Glutamatergic neuron (in vitro differentiated cells): ENCODE measurements around the gene FMNL1. TPM values are rescaled to one million over a fixed set of nuclear protein-coding genes. Genes with fewer than 3 reads are reported as not detected.
A peak's percentile ranks its signal among the peaks of the same experiment; 100 is the strongest.

Source experiments
- DNase-seq: peaks from one replicate; pipeline ENCODE4 v3.0.0; 2022
- H3K27ac Mint-ChIP-seq: one replicate; pipeline ENCODE4 v1.8.0; 2020; ENCODE audit warnings: mild to moderate bottlenecking, mixed read lengths, inconsistent platforms; ENCODE audit not compliant: unreplicated experiment
- H3K27me3 Mint-ChIP-seq: one replicate; pipeline ENCODE4 v1.8.0; 2020; ENCODE audit warnings: mild to moderate bottlenecking, moderate library complexity, mixed read lengths, inconsistent platforms; ENCODE audit not compliant: unreplicated experiment
- H3K36me3 Mint-ChIP-seq: one replicate; pipeline ENCODE4 v1.8.0; 2020; ENCODE audit warnings: mild to moderate bottlenecking, mixed read lengths, inconsistent platforms; ENCODE audit not compliant: unreplicated experiment
- H3K4me1 Mint-ChIP-seq: one replicate; pipeline ENCODE4 v1.8.0; 2020; ENCODE audit warnings: mild to moderate bottlenecking, low read depth, mixed read lengths, inconsistent platforms; ENCODE audit not compliant: unreplicated experiment
- H3K4me3 Mint-ChIP-seq: one replicate; pipeline ENCODE4 v1.8.0; 2020; ENCODE audit warnings: mild to moderate bottlenecking, mixed read lengths, inconsistent platforms; ENCODE audit not compliant: unreplicated experiment
- H3K9me3 Mint-ChIP-seq: one replicate; pipeline ENCODE4 v1.8.0; 2020; ENCODE audit warnings: mild to moderate bottlenecking, moderate library complexity, mixed read lengths, inconsistent platforms; ENCODE audit not compliant: unreplicated experiment
- total RNA-seq: library from RNA; stranded (reverse); fragmentation: NEBNext Ultra II Directional; extraction: Animal tissue kit (Norgen Biotek cat#: 25700); gene quantifications from one replicate; pipeline ENCODE4 v1.2.1, GENCODE V29; 2021; ENCODE audit not compliant: unreplicated experiment
- TF ChIP-seq, protein P1 (sequence below): fragments of 200-600 bp; sonication (generic); IDR thresholded peaks from one replicate; pipeline ENCODE4 v1.5.0; 2021; ENCODE audit not compliant: partially characterized antibody, unreplicated experiment

The FMNL1 gene
- total RNA-seq, 1 donor from 2014 or later, result 24.2 TPM

DNA sequence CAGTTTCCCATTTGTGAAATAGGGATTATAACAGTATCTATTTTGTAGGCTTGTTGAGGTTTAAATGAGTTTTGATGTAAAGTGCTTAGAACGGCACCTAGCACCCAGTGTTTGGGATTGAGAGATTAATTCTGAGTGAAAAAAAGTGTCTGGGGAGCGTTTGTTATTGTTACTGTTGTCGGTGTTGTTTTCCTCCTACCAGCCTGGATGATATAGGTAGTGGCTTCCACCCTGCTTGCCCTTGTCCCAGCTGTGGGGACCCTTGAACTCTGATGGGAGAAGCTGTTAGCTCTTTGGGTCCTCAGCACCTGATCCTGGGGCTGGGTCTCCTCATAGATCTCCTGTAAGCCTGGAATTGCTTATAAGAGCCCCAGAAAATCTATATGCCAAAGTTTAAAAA lies 4.9 kb downstream of the FMNL1 start:
- H3K36me3 Mint-ChIP-seq, result no peaks in the 10 kb centered on the region

GRCh38 chr17:45227101-45227925 lies 5.6 kb downstream of the FMNL1 start:
- no peak for DNase-seq
- peaks cover 15% of the 10 kb centered on the region for H3K27me3 Mint-ChIP-seq
- H3K9me3 Mint-ChIP-seq, result peaks cover 2% of the 10 kb centered on the region
- TF ChIP-seq, protein P1, sequence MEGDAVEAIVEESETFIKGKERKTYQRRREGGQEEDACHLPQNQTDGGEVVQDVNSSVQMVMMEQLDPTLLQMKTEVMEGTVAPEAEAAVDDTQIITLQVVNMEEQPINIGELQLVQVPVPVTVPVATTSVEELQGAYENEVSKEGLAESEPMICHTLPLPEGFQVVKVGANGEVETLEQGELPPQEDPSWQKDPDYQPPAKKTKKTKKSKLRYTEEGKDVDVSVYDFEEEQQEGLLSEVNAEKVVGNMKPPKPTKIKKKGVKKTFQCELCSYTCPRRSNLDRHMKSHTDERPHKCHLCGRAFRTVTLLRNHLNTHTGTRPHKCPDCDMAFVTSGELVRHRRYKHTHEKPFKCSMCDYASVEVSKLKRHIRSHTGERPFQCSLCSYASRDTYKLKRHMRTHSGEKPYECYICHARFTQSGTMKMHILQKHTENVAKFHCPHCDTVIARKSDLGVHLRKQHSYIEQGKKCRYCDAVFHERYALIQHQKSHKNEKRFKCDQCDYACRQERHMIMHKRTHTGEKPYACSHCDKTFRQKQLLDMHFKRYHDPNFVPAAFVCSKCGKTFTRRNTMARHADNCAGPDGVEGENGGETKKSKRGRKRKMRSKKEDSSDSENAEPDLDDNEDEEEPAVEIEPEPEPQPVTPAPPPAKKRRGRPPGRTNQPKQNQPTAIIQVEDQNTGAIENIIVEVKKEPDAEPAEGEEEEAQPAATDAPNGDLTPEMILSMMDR, result no peak
- H3K4me1 Mint-ChIP-seq, result peaks cover 42% of the 10 kb centered on the region
- H3K36me3 Mint-ChIP-seq, result no peaks in the 10 kb centered on the region
- H3K27ac Mint-ChIP-seq, result no peak overlapping the region
- no peak overlapping the region for H3K4me3 Mint-ChIP-seq

More for the DNA sequence above, 4.9 kb downstream of the FMNL1 start:
- Mint-ChIP-seq H3K4me1 (peaks cover 38% of the 10 kb centered on the region), H3K27ac (peak overlapping the region; percentile 20), H3K4me3 (no peak overlapping the region), H3K27me3 (peaks cover 13% of the 10 kb centered on the region), H3K9me3 (peaks cover 2% of the 10 kb centered on the region)
- DNase-seq, result no peak
- TF ChIP-seq, protein P1, result no peak

DNA sequence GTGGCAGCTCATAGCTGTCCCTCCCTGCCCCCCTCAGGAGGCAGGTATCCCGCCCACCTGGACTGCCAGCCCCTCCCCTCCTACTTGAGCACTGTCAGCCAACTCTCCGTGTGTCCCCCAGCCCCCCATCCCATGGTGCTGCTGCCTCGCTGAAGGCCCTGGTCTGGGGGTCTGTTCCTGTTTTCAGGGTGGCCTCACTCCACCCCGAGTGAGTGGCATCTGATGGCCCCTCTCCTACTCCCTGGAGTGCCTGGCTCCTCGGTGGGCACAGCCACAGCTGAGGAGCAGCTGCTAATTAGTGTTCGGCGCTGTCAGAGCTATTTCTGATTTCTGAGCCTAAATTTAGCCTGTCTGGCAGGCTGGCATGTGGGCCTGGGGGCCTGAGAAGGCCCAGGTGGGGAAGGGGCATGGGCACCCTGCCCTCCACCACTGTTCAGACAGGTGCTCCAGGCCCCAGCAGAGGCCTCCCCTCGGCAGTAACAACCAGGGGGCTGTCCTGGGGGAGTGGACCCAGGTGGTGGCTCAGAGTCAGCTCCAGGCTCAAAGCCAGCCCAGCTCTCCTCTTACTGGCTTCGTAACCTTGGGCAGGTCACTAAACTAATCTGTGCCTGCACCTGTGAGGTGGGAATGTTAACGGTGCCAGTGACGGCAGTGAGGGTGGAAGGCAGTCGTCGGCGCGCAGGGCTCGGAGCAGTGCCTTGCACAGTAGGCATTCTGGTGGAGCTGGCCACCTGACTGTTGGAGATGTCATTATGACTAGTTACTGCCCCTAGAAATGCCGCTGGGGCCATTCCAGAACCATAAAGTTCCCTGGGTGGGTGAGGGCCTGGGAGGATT lies 6.5 kb downstream of the FMNL1 start:
- peak; percentile 36 for DNase-seq

GRCh38 chr17:45228763-45229539 lies 7.3 kb downstream of the FMNL1 start:
- Mint-ChIP-seq H3K9me3 (peaks cover 4% of the 10 kb centered on the region), H3K36me3 (no peaks in the 10 kb centered on the region), H3K27ac (peak overlapping the region; percentile 79), H3K27me3 (peaks cover 10% of the 10 kb centered on the region), H3K4me1 (peaks cover 37% of the 10 kb centered on the region), H3K4me3 (peak overlapping the region; percentile 49)
- TF ChIP-seq, protein P1, result no peak
- peak; percentile 54 for DNase-seq

More for the DNA sequence above, 6.5 kb downstream of the FMNL1 start:
- peaks cover 10% of the 10 kb centered on the region for H3K27me3 Mint-ChIP-seq
- H3K9me3 Mint-ChIP-seq, result peaks cover 2% of the 10 kb centered on the region
- peak overlapping the region; percentile 79 for H3K27ac Mint-ChIP-seq
- H3K4me3 Mint-ChIP-seq, result no peak overlapping the region
- H3K4me1 Mint-ChIP-seq, result peaks cover 42% of the 10 kb centered on the region
- H3K36me3 Mint-ChIP-seq, result no peaks in the 10 kb centered on the region
- TF ChIP-seq, protein P1, result no peak
